ENCODE data around the gene LMNTD2.

Gene LMNTD2

GRCh38 chr11:528166-528814, 32.2 kb downstream of the LMNTD2 start:
- H3K4me1 ChIP-seq (ENCODE audit: control insufficient read depth, low read depth, low read length) = no peaks in the 10 kb centered on the region
- no peak overlapping the region for H3K18ac ChIP-seq (ENCODE audit: low read length)
- no peak overlapping the region for H3K56ac ChIP-seq (ENCODE audit: low read length)
- no peak overlapping the region for H4K5ac ChIP-seq (ENCODE audit: low read length)
- no peak overlapping the region for H2AK5ac ChIP-seq (ENCODE audit: low read length)
- no peak overlapping the region for H3K4me3 ChIP-seq (ENCODE audit: low read length)
- H2BK5ac ChIP-seq (ENCODE audit: low read length) = no peak overlapping the region
- no peaks in the 10 kb centered on the region for H3K79me2 ChIP-seq (ENCODE audit: control insufficient read depth, insufficient read depth, low read length)
- no peak overlapping the region for H3K23ac ChIP-seq (ENCODE audit: low read length)
- H3K79me1 ChIP-seq (ENCODE audit: low read length) = no peaks in the 10 kb centered on the region
- no peak overlapping the region for H2BK120ac ChIP-seq (ENCODE audit: low read depth, low read length)
- H3K4me2 ChIP-seq (ENCODE audit: low read length) = no peak overlapping the region
- no peaks in the 10 kb centered on the region for H3K27me3 ChIP-seq (ENCODE audit: insufficient read depth, low read length, poor library complexity)
- H3K9ac ChIP-seq (ENCODE audit: low read length) = no peak overlapping the region
- no peak for DNase-seq
- no CpG with 5 or more reads among the region's 30 CpGs for whole genome bisulfite sequencing (ENCODE audit: extremely low coverage, insufficient coverage, low lambda C conversion rate)
- no peaks in the 10 kb centered on the region for H3K36me3 ChIP-seq (ENCODE audit: control insufficient read depth, insufficient read depth, low read length)
- no peak overlapping the region for H2BK15ac ChIP-seq (replicated peaks; ENCODE audit: low read depth)
- H3K27ac ChIP-seq (ENCODE audit: low read depth, low read length) = no peak overlapping the region
- H4K8ac ChIP-seq (ENCODE audit: low read depth, low read length) = no peak overlapping the region
- no peak overlapping the region for H3K4ac ChIP-seq (ENCODE audit: low read depth, low read length)

GRCh38 chr11:526192-526591, 34.3 kb downstream of the LMNTD2 start:
- H2AK5ac ChIP-seq (ENCODE audit: low read length) = no peak overlapping the region
- no peaks in the 10 kb centered on the region for H3K79me2 ChIP-seq (ENCODE audit: control insufficient read depth, insufficient read depth, low read length)
- H3K56ac ChIP-seq (ENCODE audit: low read length) = no peak overlapping the region
- no peak overlapping the region for H2BK5ac ChIP-seq (ENCODE audit: low read length)
- H3K4me2 ChIP-seq (ENCODE audit: low read length) = no peak overlapping the region
- no peaks in the 10 kb centered on the region for H3K36me3 ChIP-seq (ENCODE audit: control insufficient read depth, insufficient read depth, low read length)
- H3K27ac ChIP-seq (ENCODE audit: low read depth, low read length) = no peak overlapping the region
- H3K4me1 ChIP-seq (ENCODE audit: control insufficient read depth, low read depth, low read length) = no peaks in the 10 kb centered on the region
- H2BK15ac ChIP-seq (replicated peaks; ENCODE audit: low read depth) = no peak overlapping the region
- H3K4ac ChIP-seq (ENCODE audit: low read depth, low read length) = no peak overlapping the region
- WGBS (ENCODE audit: extremely low coverage, insufficient coverage, low lambda C conversion rate) = no CpG with 5 or more reads among the region's 17 CpGs
- H3K9ac ChIP-seq (ENCODE audit: low read length) = no peak overlapping the region
- H3K4me3 ChIP-seq (ENCODE audit: low read length) = no peak overlapping the region
- no peak overlapping the region for H4K5ac ChIP-seq (ENCODE audit: low read length)
- H3K18ac ChIP-seq (ENCODE audit: low read length) = no peak overlapping the region
- no peak for DNase-seq
- H3K27me3 ChIP-seq (ENCODE audit: insufficient read depth, low read length, poor library complexity) = no peaks in the 10 kb centered on the region
- no peak overlapping the region for H2BK120ac ChIP-seq (ENCODE audit: low read depth, low read length)
- H4K8ac ChIP-seq (ENCODE audit: low read depth, low read length) = no peak overlapping the region
- H3K79me1 ChIP-seq (ENCODE audit: low read length) = no peaks in the 10 kb centered on the region
- no peak overlapping the region for H3K23ac ChIP-seq (ENCODE audit: low read length)

- H3K79me2 ChIP-seq (ENCODE audit: control insufficient read depth, insufficient read depth, low read length) = no peaks in the 10 kb centered on the region
- H2BK5ac ChIP-seq (ENCODE audit: low read length) = no peak overlapping the region
- DNase-seq = no peak
- no peak overlapping the region for H3K4ac ChIP-seq (ENCODE audit: low read depth, low read length)
- no peak overlapping the region for H3K23ac ChIP-seq (ENCODE audit: low read length)
- H2BK120ac ChIP-seq (ENCODE audit: low read depth, low read length) = no peak overlapping the region
- no peaks in the 10 kb centered on the region for H3K4me1 ChIP-seq (ENCODE audit: control insufficient read depth, low read depth, low read length)
- H3K4me2 ChIP-seq (ENCODE audit: low read length) = no peak overlapping the region
- H3K18ac ChIP-seq (ENCODE audit: low read length) = no peak overlapping the region
- no peak overlapping the region for H2BK15ac ChIP-seq (replicated peaks; ENCODE audit: low read depth)
- H4K5ac ChIP-seq (ENCODE audit: low read length) = no peak overlapping the region
- no peak overlapping the region for H2AK5ac ChIP-seq (ENCODE audit: low read length)
- no peaks in the 10 kb centered on the region for H3K36me3 ChIP-seq (ENCODE audit: control insufficient read depth, insufficient read depth, low read length)
- H4K8ac ChIP-seq (ENCODE audit: low read depth, low read length) = no peak overlapping the region
- H3K79me1 ChIP-seq (ENCODE audit: low read length) = no peaks in the 10 kb centered on the region
- H3K4me3 ChIP-seq (ENCODE audit: low read length) = no peak overlapping the region
- no peak overlapping the region for H3K27ac ChIP-seq (ENCODE audit: low read depth, low read length)
- H3K56ac ChIP-seq (ENCODE audit: low read length) = no peak overlapping the region
- WGBS (ENCODE audit: extremely low coverage, insufficient coverage, low lambda C conversion rate) = no CpG with 5 or more reads among the region's 10 CpGs
- H3K27me3 ChIP-seq (ENCODE audit: insufficient read depth, low read length, poor library complexity) = no peaks in the 10 kb centered on the region
- H3K9ac ChIP-seq (ENCODE audit: low read length) = no peak overlapping the region
These were observed 39.3 kb downstream of the LMNTD2 start for GRCh38 chr11:521177-521688.

- Histone ChIP-seq H4K8ac (ENCODE audit: low read depth, low read length) (no peak overlapping the region), H3K36me3 (ENCODE audit: control insufficient read depth, insufficient read depth, low read length) (no peaks in the 10 kb centered on the region), H4K5ac (ENCODE audit: low read length) (no peak overlapping the region), H3K4me3 (ENCODE audit: low read length) (no peak overlapping the region), H3K18ac (ENCODE audit: low read length) (no peak overlapping the region), H3K79me2 (ENCODE audit: control insufficient read depth, insufficient read depth, low read length) (no peaks in the 10 kb centered on the region), H3K23ac (ENCODE audit: low read length) (no peak overlapping the region), H3K27me3 (ENCODE audit: insufficient read depth, low read length, poor library complexity) (no peaks in the 10 kb centered on the region), H3K56ac (ENCODE audit: low read length) (no peak overlapping the region), H3K4me1 (ENCODE audit: control insufficient read depth, low read depth, low read length) (no peaks in the 10 kb centered on the region), H3K79me1 (ENCODE audit: low read length) (no peaks in the 10 kb centered on the region), H2BK5ac (ENCODE audit: low read length) (no peak overlapping the region), H3K4ac (ENCODE audit: low read depth, low read length) (no peak overlapping the region), H2AK5ac (ENCODE audit: low read length) (no peak overlapping the region), H2BK15ac (replicated peaks; ENCODE audit: low read depth) (no peak overlapping the region), H2BK120ac (ENCODE audit: low read depth, low read length) (no peak overlapping the region), H3K9ac (ENCODE audit: low read length) (no peak overlapping the region), H3K27ac (ENCODE audit: low read depth, low read length) (no peak overlapping the region), H3K4me2 (ENCODE audit: low read length) (no peak overlapping the region)
- no CpG with 5 or more reads among the region's 39 CpGs for WGBS (ENCODE audit: extremely low coverage, insufficient coverage, low lambda C conversion rate)
- DNase-seq = no peak
These were observed 39.9 kb downstream of the LMNTD2 start for GRCh38 chr11:520428-521176.

GRCh38 chr11:518463-519202, 41.9 kb downstream of the LMNTD2 start:
- WGBS (ENCODE audit: extremely low coverage, insufficient coverage, low lambda C conversion rate) = no CpG with 5 or more reads among the region's 74 CpGs

More at GRCh38 chr11:518463-519202, 41.9 kb downstream of the LMNTD2 start:
- H3K4ac ChIP-seq (ENCODE audit: low read depth, low read length) = no peak overlapping the region
- no peak overlapping the region for H3K4me3 ChIP-seq (ENCODE audit: low read length)
- no peaks in the 10 kb centered on the region for H3K79me2 ChIP-seq (ENCODE audit: control insufficient read depth, insufficient read depth, low read length)
- no peak overlapping the region for H3K9ac ChIP-seq (ENCODE audit: low read length)
- H4K8ac ChIP-seq (ENCODE audit: low read depth, low read length) = peak overlapping the region; percentile 6
- no peak overlapping the region for H2BK120ac ChIP-seq (ENCODE audit: low read depth, low read length)
- no peak overlapping the region for H3K56ac ChIP-seq (ENCODE audit: low read length)
- peak; percentile 87 for DNase-seq
- H3K36me3 ChIP-seq (ENCODE audit: control insufficient read depth, insufficient read depth, low read length) = no peaks in the 10 kb centered on the region
- no peak overlapping the region for H2BK15ac ChIP-seq (replicated peaks; ENCODE audit: low read depth)
- H4K5ac ChIP-seq (ENCODE audit: low read length) = no peak overlapping the region
- H3K18ac ChIP-seq (ENCODE audit: low read length) = no peak overlapping the region
- H3K27ac ChIP-seq (ENCODE audit: low read depth, low read length) = no peak overlapping the region
- no peak overlapping the region for H3K23ac ChIP-seq (ENCODE audit: low read length)
- H2BK5ac ChIP-seq (ENCODE audit: low read length) = no peak overlapping the region
- no peak overlapping the region for H2AK5ac ChIP-seq (ENCODE audit: low read length)
- H3K27me3 ChIP-seq (ENCODE audit: insufficient read depth, low read length, poor library complexity) = no peaks in the 10 kb centered on the region
- H3K79me1 ChIP-seq (ENCODE audit: low read length) = no peaks in the 10 kb centered on the region
- H3K4me1 ChIP-seq (ENCODE audit: control insufficient read depth, low read depth, low read length) = no peaks in the 10 kb centered on the region
- no peak overlapping the region for H3K4me2 ChIP-seq (ENCODE audit: low read length)

Measured in mesendoderm (in vitro differentiated cells).